OCI-LY7 (cell line): ENCODE results near the gene ECE1.

Experiments used
- CTCF ChIP-seq: fragments of 200-600 bp; sonication (generic); conservative IDR thresholded peaks from 2 replicates; pipeline ENCODE4 v1.5.1; 2014; ENCODE audit warnings: mild to moderate bottlenecking, antibody characterized with exemption, low read length, moderate library complexity, mixed read lengths
- EZH2phosphoT487 ChIP-seq: fragments of 200-600 bp; sonication (generic); IDR thresholded peaks from 2 replicates; pipeline ENCODE4 v1.6.1; 2018; ENCODE audit warnings: low read depth, borderline replicate concordance, mild to moderate bottlenecking, mixed run types, antibody characterized with exemption, low read length, moderate library complexity, mixed read lengths

- TF ChIP-seq CTCF (no peak), EZH2phosphoT487 (no peak)
These were observed 106.0 kb downstream of the ECE1 start for GRCh38 chr1:21184276-21184675.
